Measurements from ENCODE around the gene UBE2D2.
A peak's percentile ranks its signal among the peaks of the same experiment; 100 is the strongest.

UBE2D2 gene

DNA sequence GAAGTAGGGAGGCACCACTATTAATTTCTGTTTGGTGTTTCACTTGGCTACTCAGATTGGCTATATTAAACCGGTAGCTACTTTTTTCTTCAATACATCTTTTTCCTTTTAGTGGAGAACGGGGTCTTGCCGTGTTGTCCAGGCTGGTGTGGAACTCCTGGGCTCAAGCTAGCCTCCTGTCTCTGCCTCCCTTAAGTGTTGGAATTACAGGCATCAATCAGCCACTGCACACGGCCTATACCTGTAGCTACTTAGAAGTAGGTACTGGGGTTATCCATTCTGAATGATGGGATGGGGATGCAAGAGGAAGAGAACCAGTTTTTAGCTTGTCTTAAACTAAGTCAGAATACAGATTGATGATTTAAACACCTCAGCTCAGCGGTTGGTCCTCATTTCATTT is 1.7 kb downstream of the UBE2D2 start:
- Histone ChIP-seq H3K9me3 (replicated peaks in 1 of 2; ENCODE audit: control insufficient read depth in 2 of 2, insufficient read depth in 1 of 2, low read depth in 1 of 2, low read length in 2 of 2) (no peaks in the 10 kb centered on the region), H3K4me3 (ENCODE audit: low read length in 2 of 2) (peak overlapping the region; percentile 33 to 75), H3K23ac (ENCODE audit: low read depth, low read length, poor library complexity) (no peak overlapping the region), H2AFZ (ENCODE audit: low read length) (no peak overlapping the region), H2BK120ac (ENCODE audit: low read depth, low read length) (no peak overlapping the region), H3K9ac (ENCODE audit: low read depth, low read length, poor library complexity) (no peak overlapping the region), H3K4me2 (ENCODE audit: insufficient read depth, low read length, poor library complexity, severe bottlenecking) (peak overlapping the region; percentile 15), H4K8ac (ENCODE audit: low read depth, low read length) (no peak overlapping the region), H3K79me1 (ENCODE audit: low read depth, low read length) (peaks cover 5% of the 10 kb centered on the region), H3K18ac (ENCODE audit: low read length) (no peak overlapping the region), H2BK15ac (ENCODE audit: low read length) (no peak overlapping the region), H3K27ac (replicated peaks; ENCODE audit: low read length) (no peak overlapping the region), H3K4me1 (ENCODE audit: control insufficient read depth in 2 of 2, insufficient read depth in 1 of 2, low read depth in 1 of 2, low read length in 2 of 2) (peaks cover 5 to 8% of the 10 kb centered on the region in 2 donors), H2BK12ac (ENCODE audit: low read length) (no peak overlapping the region), H4K91ac (ENCODE audit: low read depth, low read length, poor library complexity) (no peak overlapping the region), H3K4ac (ENCODE audit: low read length) (no peak overlapping the region), H3K14ac (ENCODE audit: low read length) (no peak overlapping the region), H3K27me3 (ENCODE audit: control insufficient read depth in 3 of 3, insufficient read depth in 3 of 3, low read depth in 1 of 3, low read length in 3 of 3) (no peaks in the 10 kb centered on the region), H3K36me3 (replicated peaks in 1 of 2; ENCODE audit: control insufficient read depth in 2 of 2, insufficient read depth in 2 of 2, low read length in 2 of 2) (peaks cover 2 to 52% of the 10 kb centered on the region in 2 donors), H2AK5ac (ENCODE audit: low read depth, low read length) (no peak overlapping the region), H2BK5ac (ENCODE audit: low read length) (no peak overlapping the region)
- DNase-seq (ENCODE audit: low spot score) = no peak
- no CpG with 5 or more reads among the region's 5 CpGs for WGBS, 2 donors (ENCODE audit: extremely low coverage in 2 of 2, insufficient read length in 2 of 2, insufficient replicate concordance in 1 of 2)

DNA sequence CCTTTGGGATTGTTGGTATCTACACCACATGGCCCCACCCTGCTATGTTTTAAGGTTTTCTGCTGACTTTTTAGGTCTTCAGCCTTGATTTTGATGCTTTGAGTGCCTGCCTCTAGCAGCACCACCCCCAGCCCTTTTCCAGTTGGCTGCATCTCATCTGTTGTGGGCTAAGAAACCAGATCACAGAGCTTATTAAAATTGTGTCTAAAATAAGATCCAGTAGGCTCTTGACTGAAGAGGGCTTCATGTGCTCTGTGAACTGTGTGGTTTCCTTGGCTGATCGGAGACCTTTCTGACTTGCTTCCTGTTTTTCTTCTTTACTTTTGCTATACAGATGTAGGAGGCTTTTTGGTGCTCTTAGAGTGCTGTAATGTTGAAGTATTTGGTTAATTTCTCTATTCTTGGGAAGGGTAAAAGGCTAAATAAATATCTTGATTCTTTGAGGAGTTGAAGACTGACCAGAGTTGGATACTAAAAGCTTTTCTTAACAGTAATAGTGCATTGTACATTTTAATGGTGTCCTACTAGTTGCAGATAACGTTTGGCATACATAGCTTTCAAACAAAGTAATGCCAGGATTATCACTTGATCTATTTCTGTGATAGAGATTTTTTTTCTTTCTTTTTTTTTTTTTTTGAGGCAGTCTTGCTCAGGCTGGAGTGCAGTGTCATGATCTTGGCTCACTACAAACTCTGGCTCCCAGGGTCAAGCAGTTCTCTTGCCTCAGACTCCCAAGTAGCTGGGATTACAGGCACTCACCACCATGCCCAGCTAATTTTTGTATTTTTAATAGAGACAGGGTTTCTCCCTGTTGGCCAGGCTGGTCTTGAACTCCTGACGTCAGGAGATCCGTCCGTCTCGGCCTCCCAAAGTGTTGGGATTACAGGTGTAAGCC is 4.5 kb downstream of the UBE2D2 start:
- Histone ChIP-seq H3K4me3 (ENCODE audit: low read length in 2 of 2) (no peak overlapping the region), H3K36me3 (replicated peaks in 1 of 2; ENCODE audit: control insufficient read depth in 2 of 2, insufficient read depth in 2 of 2, low read length in 2 of 2) (peaks cover 4 to 76% of the 10 kb centered on the region in 2 donors), H3K18ac (ENCODE audit: low read length) (no peak overlapping the region), H3K23ac (ENCODE audit: low read depth, low read length, poor library complexity) (no peak overlapping the region), H2AFZ (ENCODE audit: low read length) (no peak overlapping the region), H4K8ac (ENCODE audit: low read depth, low read length) (no peak overlapping the region), H3K14ac (ENCODE audit: low read length) (no peak overlapping the region), H2BK12ac (ENCODE audit: low read length) (no peak overlapping the region), H3K27me3 (ENCODE audit: control insufficient read depth in 3 of 3, insufficient read depth in 3 of 3, low read depth in 1 of 3, low read length in 3 of 3) (no peaks in the 10 kb centered on the region), H3K79me1 (ENCODE audit: low read depth, low read length) (peaks cover 5% of the 10 kb centered on the region), H3K4me1 (ENCODE audit: control insufficient read depth in 2 of 2, insufficient read depth in 1 of 2, low read depth in 1 of 2, low read length in 2 of 2) (peaks cover 5 to 7% of the 10 kb centered on the region in 2 donors), H2BK120ac (ENCODE audit: low read depth, low read length) (no peak overlapping the region), H3K4ac (ENCODE audit: low read length) (no peak overlapping the region), H3K9me3 (replicated peaks in 1 of 2; ENCODE audit: control insufficient read depth in 2 of 2, insufficient read depth in 1 of 2, low read depth in 1 of 2, low read length in 2 of 2) (no peaks in the 10 kb centered on the region), H3K9ac (ENCODE audit: low read depth, low read length, poor library complexity) (no peak overlapping the region), H2BK5ac (ENCODE audit: low read length) (no peak overlapping the region), H2AK5ac (ENCODE audit: low read depth, low read length) (no peak overlapping the region), H3K27ac (replicated peaks; ENCODE audit: low read length) (no peak overlapping the region), H3K4me2 (ENCODE audit: insufficient read depth, low read length, poor library complexity, severe bottlenecking) (no peak overlapping the region), H2BK15ac (ENCODE audit: low read length) (no peak overlapping the region), H4K91ac (ENCODE audit: low read depth, low read length, poor library complexity) (no peak overlapping the region)
- WGBS, 2 donors (ENCODE audit: extremely low coverage in 2 of 2, insufficient read length in 2 of 2, insufficient replicate concordance in 1 of 2) = no CpG with 5 or more reads among the region's 6 CpGs
- no peak for DNase-seq (ENCODE audit: low spot score)

DNA sequence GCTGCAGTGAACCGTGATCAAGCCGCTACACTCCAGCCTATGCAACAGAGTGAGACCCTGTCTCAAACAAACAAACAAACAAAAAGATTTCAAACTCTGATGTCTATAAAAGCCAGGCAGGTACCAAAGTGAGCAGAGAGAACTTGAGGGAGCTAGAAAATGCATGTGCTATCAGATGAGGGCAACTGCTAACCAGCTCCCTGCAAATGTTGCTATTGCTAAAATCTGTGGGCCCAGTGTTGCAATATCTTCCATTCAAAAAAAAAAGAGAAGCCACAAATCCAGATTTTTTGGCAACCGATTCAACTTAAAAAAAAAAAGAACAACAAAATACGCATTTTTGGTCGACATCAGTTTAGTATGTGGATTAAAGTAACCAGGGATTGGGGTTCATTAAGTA is 5.5 kb downstream of the UBE2D2 start:
- no CpG with 5 or more reads among the region's 5 CpGs for WGBS, 2 donors (ENCODE audit: extremely low coverage in 2 of 2, insufficient read length in 2 of 2, insufficient replicate concordance in 1 of 2)
- H2AK5ac ChIP-seq (ENCODE audit: low read depth, low read length) = no peak overlapping the region

DNA sequence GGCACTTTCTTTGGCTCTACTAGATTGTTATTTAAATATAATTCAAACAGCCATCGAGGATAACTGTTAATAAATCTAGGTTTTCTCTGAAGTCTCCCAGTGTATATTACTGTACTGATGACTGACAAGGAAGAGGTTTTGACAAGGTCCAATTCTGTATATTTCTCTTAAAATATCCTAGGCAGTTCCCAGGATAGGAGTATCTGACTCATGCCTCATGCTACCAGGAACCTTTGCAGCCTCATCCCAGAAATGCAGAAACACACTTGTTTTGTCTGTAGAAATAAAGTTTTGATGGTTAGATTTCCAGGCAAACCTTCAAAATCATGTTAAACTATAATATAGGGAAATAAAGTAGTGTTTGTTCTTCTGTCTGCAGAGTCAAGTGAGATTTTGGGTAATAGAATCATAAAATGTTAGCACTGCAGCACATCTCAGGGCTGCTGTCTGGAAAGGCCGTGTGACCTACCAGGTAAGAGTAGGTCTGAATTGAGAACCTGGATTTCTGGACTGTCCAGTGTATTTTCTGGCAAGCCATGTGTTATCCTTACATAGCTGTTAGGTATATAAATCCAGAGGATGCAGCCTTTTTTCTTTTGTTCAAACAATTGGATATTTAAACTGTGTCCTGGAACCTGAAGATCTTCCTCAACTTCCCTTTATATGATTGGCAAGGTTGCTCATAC is 8.3 kb downstream of the UBE2D2 start:
- Histone ChIP-seq H3K18ac (ENCODE audit: low read length) (no peak overlapping the region), H4K8ac (ENCODE audit: low read depth, low read length) (no peak overlapping the region), H3K27me3 (ENCODE audit: control insufficient read depth in 3 of 3, insufficient read depth in 3 of 3, low read depth in 1 of 3, low read length in 3 of 3) (no peaks in the 10 kb centered on the region), H3K4ac (ENCODE audit: low read length) (no peak overlapping the region), H2BK120ac (ENCODE audit: low read depth, low read length) (no peak overlapping the region), H3K9me3 (replicated peaks in 1 of 2; ENCODE audit: control insufficient read depth in 2 of 2, insufficient read depth in 1 of 2, low read depth in 1 of 2, low read length in 2 of 2) (no peaks in the 10 kb centered on the region), H2BK5ac (ENCODE audit: low read length) (no peak overlapping the region), H3K14ac (ENCODE audit: low read length) (no peak overlapping the region), H3K4me3 (ENCODE audit: low read length in 2 of 2) (no peak overlapping the region), H3K9ac (ENCODE audit: low read depth, low read length, poor library complexity) (no peak overlapping the region), H2AK5ac (ENCODE audit: low read depth, low read length) (no peak overlapping the region), H3K4me1 (ENCODE audit: control insufficient read depth in 2 of 2, insufficient read depth in 1 of 2, low read depth in 1 of 2, low read length in 2 of 2) (peaks cover 0 to 2% of the 10 kb centered on the region in 2 donors), H3K4me2 (ENCODE audit: insufficient read depth, low read length, poor library complexity, severe bottlenecking) (no peak overlapping the region), H3K27ac (replicated peaks; ENCODE audit: low read length) (no peak overlapping the region), H2BK12ac (ENCODE audit: low read length) (no peak overlapping the region), H2AFZ (ENCODE audit: low read length) (no peak overlapping the region), H3K36me3 (replicated peaks in 1 of 2; ENCODE audit: control insufficient read depth in 2 of 2, insufficient read depth in 2 of 2, low read length in 2 of 2) (peaks cover 4 to 74% of the 10 kb centered on the region in 2 donors), H3K79me1 (ENCODE audit: low read depth, low read length) (peaks cover 2% of the 10 kb centered on the region), H2BK15ac (ENCODE audit: low read length) (no peak overlapping the region), H4K91ac (ENCODE audit: low read depth, low read length, poor library complexity) (no peak overlapping the region), H3K23ac (ENCODE audit: low read depth, low read length, poor library complexity) (no peak overlapping the region)
- DNase-seq (ENCODE audit: low spot score) = no peak
- no CpG with 5 or more reads among the region's 2 CpGs for WGBS, 2 donors (ENCODE audit: extremely low coverage in 2 of 2, insufficient read length in 2 of 2, insufficient replicate concordance in 1 of 2)

More for the DNA sequence above, 5.5 kb downstream of the UBE2D2 start:
- Histone ChIP-seq H2AFZ (ENCODE audit: low read length) (no peak overlapping the region), H2BK12ac (ENCODE audit: low read length) (no peak overlapping the region), H3K14ac (ENCODE audit: low read length) (no peak overlapping the region), H3K27me3 (ENCODE audit: control insufficient read depth in 3 of 3, insufficient read depth in 3 of 3, low read depth in 1 of 3, low read length in 3 of 3) (no peaks in the 10 kb centered on the region), H3K79me1 (ENCODE audit: low read depth, low read length) (peaks cover 5% of the 10 kb centered on the region), H3K4ac (ENCODE audit: low read length) (no peak overlapping the region), H2BK15ac (ENCODE audit: low read length) (no peak overlapping the region), H3K27ac (replicated peaks; ENCODE audit: low read length) (no peak overlapping the region), H3K9me3 (replicated peaks in 1 of 2; ENCODE audit: control insufficient read depth in 2 of 2, insufficient read depth in 1 of 2, low read depth in 1 of 2, low read length in 2 of 2) (no peaks in the 10 kb centered on the region), H3K23ac (ENCODE audit: low read depth, low read length, poor library complexity) (no peak overlapping the region), H3K18ac (ENCODE audit: low read length) (no peak overlapping the region), H2BK120ac (ENCODE audit: low read depth, low read length) (no peak overlapping the region), H3K4me1 (ENCODE audit: control insufficient read depth in 2 of 2, insufficient read depth in 1 of 2, low read depth in 1 of 2, low read length in 2 of 2) (peaks cover 5% of the 10 kb centered on the region in 2 donors), H3K4me2 (ENCODE audit: insufficient read depth, low read length, poor library complexity, severe bottlenecking) (no peak overlapping the region), H4K8ac (ENCODE audit: low read depth, low read length) (no peak overlapping the region), H3K36me3 (replicated peaks in 1 of 2; ENCODE audit: control insufficient read depth in 2 of 2, insufficient read depth in 2 of 2, low read length in 2 of 2) (peaks cover 4 to 82% of the 10 kb centered on the region in 2 donors), H3K9ac (ENCODE audit: low read depth, low read length, poor library complexity) (no peak overlapping the region), H2BK5ac (ENCODE audit: low read length) (no peak overlapping the region), H3K4me3 (ENCODE audit: low read length in 2 of 2) (no peak overlapping the region), H4K91ac (ENCODE audit: low read depth, low read length, poor library complexity) (no peak overlapping the region)
- DNase-seq (ENCODE audit: low spot score) = no peak

All from neuronal stem cell (in vitro differentiated cells).